PC-3 (cell line): Measurements from ENCODE around the gene DERA.

Experiments
- CTCF ChIP-seq: fragments of 300-600 bp; sonication (generic); conservative IDR thresholded peaks from 2 replicates; pipeline ENCODE4 v1.5.1; 2017; ENCODE audit warnings: antibody characterized with exemption, low read depth, mild to moderate bottlenecking, low read length
- EZH2 ChIP-seq: fragments of 300-600 bp; sonication (generic); IDR thresholded peaks from one replicate; pipeline ENCODE4 v1.6.1; 2017; ENCODE audit warnings: antibody characterized with exemption, mild to moderate bottlenecking, low read length; ENCODE audit not compliant: unreplicated experiment

GRCh38 chr12:16062611-16063010 lies 151.5 kb downstream of the DERA start:
- TF ChIP-seq CTCF (no peak), EZH2 (no peak)
